A549 (cell line): ENCODE measurements around the gene RCOR3. TPM values are rescaled to one million over a fixed set of nuclear protein-coding genes. Genes with fewer than 3 reads are reported as not detected.

Source experiments
- ATAC-seq, 2 experiments: fragments of 200-7000 bp in 1 of 2; fragments of >200 bp in 1 of 2; cut with Nextera tagmentation in 1 of 2; cut with Tn5 transposase in 1 of 2; 3 replicates each; pipeline versions ENCODE4 v1.8.0 to v1.9.1; 2018 to 2020; ENCODE audit warnings: mild to moderate bottlenecking in 1 of 2, moderate library complexity in 1 of 2
- CTCF ChIA-PET: fragments of 300-600 bp; sonication (Branson Sonifier 250); formaldehyde crosslinking; extraction: SDS; loops from one replicate; lab custom pipeline; 2021; ENCODE audit warnings: antibody characterized with exemption, inconsistent platforms; lab: Yijun Ruan, JAX
- POLR2A ChIA-PET: fragments of 350-600 bp; formaldehyde crosslinking; extraction: SDS; loops from one replicate; lab custom pipeline; 2021; ENCODE audit warnings: antibody characterized with exemption, inconsistent platforms; lab: Yijun Ruan, JAX
- DNase-seq, 2 experiments: peaks; one replicate each; pipeline versions ENCODE4 v3.0.0 to v3.0.0-alpha.2; 2011 to 2016; ENCODE audit warnings: low read depth in 1 of 2, low spot score in 1 of 2
- FAIRE-seq: peaks from 2 replicates; lab custom pipeline; 2011; peaks lifted over from hg19 to GRCh38; lab: Jason Lieb, UNC
- H3K27ac ChIP-seq, 2 experiments: fragments of >200 bp; sonication (Bioruptor Twin); formaldehyde crosslinking; 3 replicates each; pipeline ENCODE4 v1.5.1; 2016 to 2017
- H3K4me1 ChIP-seq: fragments of >200 bp; sonication (Bioruptor Twin); formaldehyde crosslinking; 3 replicates; pipeline ENCODE4 v1.6.1; 2016
- H3K4me2 ChIP-seq: fragments of >200 bp; sonication (Bioruptor Twin); formaldehyde crosslinking; 3 replicates; pipeline ENCODE4 v1.6.1; 2016
- H3K4me3 ChIP-seq: fragments of >200 bp; sonication (Bioruptor Twin); formaldehyde crosslinking; 3 replicates; pipeline ENCODE4 v1.5.1; 2016
- H3K9me3 ChIP-seq: fragments of >200 bp; sonication (Bioruptor Twin); formaldehyde crosslinking; 3 replicates; pipeline ENCODE4 v1.6.1; 2016
- BCL3 ChIP-seq: fragments of >200 bp; sonication (Bioruptor Twin); formaldehyde crosslinking; IDR thresholded peaks from 3 replicates; pipeline ENCODE4 v1.6.1; 2016
- CHD2 ChIP-seq: fragments of 150-350 bp; IDR thresholded peaks from 2 replicates; pipeline ENCODE4 v1.6.1; 2014; ENCODE audit warnings: low read length; ENCODE audit not compliant: partially characterized antibody
- E2F6 ChIP-seq: IDR thresholded peaks from 2 replicates; pipeline ENCODE4 v1.6.1; 2012; ENCODE audit warnings: low read depth, borderline replicate concordance
- FOXS1 ChIP-seq: fragments of 250-450 bp; sonication (Bioruptor Pico); IDR thresholded peaks from 2 replicates; pipeline ENCODE4 v1.5.0; 2020; ENCODE audit warnings: mild to moderate bottlenecking, moderate library complexity
- HOXB5 ChIP-seq: fragments of 250-450 bp; sonication (Bioruptor Pico); IDR thresholded peaks from 2 replicates; pipeline ENCODE4 v1.5.0; 2020; ENCODE audit warnings: mild to moderate bottlenecking, moderate library complexity
- MAZ ChIP-seq: fragments of 150-350 bp; IDR thresholded peaks from 2 replicates; pipeline ENCODE4 v1.6.1; 2014; ENCODE audit warnings: antibody characterized with exemption, low read depth, low read length, borderline replicate concordance
- NPAS2 ChIP-seq: fragments of 250-450 bp; sonication (Bioruptor Pico); IDR thresholded peaks from 2 replicates; pipeline ENCODE4 v1.8.0; 2022; ENCODE audit warnings: mild to moderate bottlenecking, moderate library complexity, borderline replicate concordance
- PBX3 ChIP-seq: IDR thresholded peaks from 2 replicates; pipeline ENCODE4 v1.6.1; 2012
- PHF8 ChIP-seq: fragments of 200-600 bp; sonication (generic); IDR thresholded peaks from 2 replicates; pipeline ENCODE4 v1.6.1; 2016; ENCODE audit warnings: low read depth, mild to moderate bottlenecking, antibody characterized with exemption, moderate library complexity, borderline replicate concordance
- POLR2A ChIP-seq: IDR thresholded peaks from 2 replicates; pipeline ENCODE4 v1.6.1; 2012; ENCODE audit warnings: mild to moderate bottlenecking, low read length
- RAD21 ChIP-seq, 2 experiments: fragments of >200 bp in 1 of 2; sonication (Bioruptor Twin) in 1 of 2; formaldehyde crosslinking in 1 of 2; IDR thresholded peaks in 1 of 2; conservative IDR thresholded peaks in 1 of 2; 2 replicates in 1 of 2; 3 replicates in 1 of 2; pipeline ENCODE4 v1.6.1; 2012 to 2018; ENCODE audit warnings: inconsistent platforms in 1 of 2
- RCOR1 ChIP-seq: fragments of 150-350 bp; IDR thresholded peaks from 2 replicates; pipeline ENCODE4 v1.6.1; 2014; ENCODE audit warnings: antibody characterized with exemption, low read length, low read depth
- REST ChIP-seq: fragments of 200-600 bp; sonication (generic); IDR thresholded peaks from 2 replicates; pipeline ENCODE4 v1.6.1; 2016; ENCODE audit warnings: antibody characterized with exemption, mild to moderate bottlenecking, moderate library complexity
- TFCP2L1 ChIP-seq: fragments of 250-450 bp; sonication (Bioruptor Pico); IDR thresholded peaks from 2 replicates; pipeline ENCODE4 v1.5.0; 2021; ENCODE audit warnings: mild to moderate bottlenecking
- ZC3H11A ChIP-seq: fragments of 450-650 bp; IDR thresholded peaks from 2 replicates; pipeline ENCODE4 v1.6.1; 2014; ENCODE audit warnings: antibody characterized with exemption, mild to moderate bottlenecking
- ZFP36 ChIP-seq: fragments of 450-650 bp; IDR thresholded peaks from 2 replicates; pipeline ENCODE4 v1.6.1; 2014; ENCODE audit warnings: borderline replicate concordance; ENCODE audit not compliant: partially characterized antibody
- ZNF302 ChIP-seq: fragments of 250-450 bp; sonication (Bioruptor Pico); IDR thresholded peaks from 2 replicates; pipeline ENCODE4 v1.9.0; 2021; ENCODE audit warnings: inconsistent platforms, mild to moderate bottlenecking, moderate library complexity
- WGBS: methylation state at CpG from one replicate; pipeline ENCODE4 v1.1.6; 2017; ENCODE audit errors: missing lambda C conversion rate; 5-methylcytosine and 5-hydroxymethylcytosine counted together
- polyA plus RNA-seq, 4 experiments: library from polyadenylated mRNA; depleted of rRNA in 3 of 4; stranded (reverse); fragments of >200 nt; fragmentation: RNase III in 1 of 4; extraction: RNeasy Plus Mini Kit Qiagen cat#74134 plus additional on column Dnase treatment in 1 of 4; gene quantifications; 2 replicates in 3 of 4; 3 replicates in 1 of 4; pipeline ENCODE4 v1.2.3, GENCODE V29; 2011 to 2017

RCOR3 gene
- polyA plus RNA-seq, 2 of the 4 experiments (the other 2 are of a cell fraction) = 16.3 to 40.7 TPM

GRCh38 chr1:211326528-211327345, 67.6 kb downstream of the RCOR3 start, which contains the start of gene TRAF5 (continued):
- no peak for TF ChIP-seq RAD21 (conservative IDR thresholded peaks at IDR 0.05 in 1 of 2, IDR thresholded peaks at IDR 0.05 in 1 of 2)
- TF ChIP-seq ZC3H11A = no peak
- TF ChIP-seq CHD2 = no peak
- no peak for TF ChIP-seq PBX3
- peak; percentile 52; the same call in 1 of the 2 replicates for TF ChIP-seq E2F6
- TF ChIP-seq, all 56 proteins: peak for 5

- WGBS = 39% methylated on average over 15 of the region's 16 CpGs
- peak overlapping the region; percentile 91 for H3K4me2 ChIP-seq
- peak in 1 of 2 experiments; percentile 13 for DNase-seq
- TF ChIP-seq POLR2A (no peak), FOXS1 (CRISPR knock-in tag) (no peak), RCOR1 (no peak), NPAS2 (CRISPR knock-in tag) (no peak), ZNF302 (no peak)
- H3K4me3 ChIP-seq = peak overlapping the region; percentile 85
- H3K9me3 ChIP-seq = no peaks in the 10 kb centered on the region
- ATAC-seq = peak; percentile 32 to 36; a peak in 5 of 6 replicates
- CTCF ChIA-PET = interaction anchor here (0.9 to 10.2 kb wide), 5 partner anchors 11 to 185 kb away, joined by 3 to 135 read pairs (median 10); no protein-coding TSS in a partner anchor
- no peak for FAIRE-seq
- POLR2A ChIA-PET = interaction anchor here (0.9 kb wide), 1 partner anchor 55 kb away, joined by 3 read pairs; no protein-coding TSS in a partner anchor
- H3K4me1 ChIP-seq = peaks cover 21% of the 10 kb centered on the region
- peak overlapping the region; percentile 87 to 95 for H3K27ac ChIP-seq
Measured at GRCh38 chr1:211327346-211327921, 68.3 kb downstream of the RCOR3 start.

GRCh38 chr1:211328084-211328694, 69.0 kb downstream of the RCOR3 start:
- Histone ChIP-seq H3K27ac (no peak overlapping the region), H3K9me3 (no peaks in the 10 kb centered on the region), H3K4me1 (peaks cover 29% of the 10 kb centered on the region), H3K4me2 (peak overlapping the region; percentile 91), H3K4me3 (no peak overlapping the region)
- TF ChIP-seq TFCP2L1 (CRISPR knock-in tag) = no peak
- no peak for TF ChIP-seq CHD2
- TF ChIP-seq ZFP36 = no peak
- no peak for TF ChIP-seq PHF8
- TF ChIP-seq MAZ = no peak
- no peak for TF ChIP-seq HOXB5
- TF ChIP-seq REST = no peak
- no peak for TF ChIP-seq BCL3
- TF ChIP-seq RCOR1 = no peak
- ChIA-PET CTCF (interaction anchor here (0.6 to 10.2 kb wide), 5 partner anchors 11 to 326 kb away, joined by 3 to 135 read pairs (median 10); no protein-coding TSS in a partner anchor), POLR2A (interaction anchor here (0.9 kb wide), 2 partner anchors 54 kb away, joined by 3 to 5 read pairs; no protein-coding TSS in a partner anchor)
- FAIRE-seq (no peak), ATAC-seq (no peak), DNase-seq (no peak)
- WGBS = 89% methylated on average over 11 of the region's 11 CpGs
